Activated CD4-positive, alpha-beta T cell treated with anti-CD3 and anti-CD28 coated beads for 24 hours (primary cell): ENCODE data around the gene CSF2.

Experiments
- DNase-seq, 2 donors: peaks; one replicate each; pipeline ENCODE4 v3.0.0-alpha.2; 2020; ENCODE audit warnings: low read depth in 2 of 2

CSF2 gene

DNA sequence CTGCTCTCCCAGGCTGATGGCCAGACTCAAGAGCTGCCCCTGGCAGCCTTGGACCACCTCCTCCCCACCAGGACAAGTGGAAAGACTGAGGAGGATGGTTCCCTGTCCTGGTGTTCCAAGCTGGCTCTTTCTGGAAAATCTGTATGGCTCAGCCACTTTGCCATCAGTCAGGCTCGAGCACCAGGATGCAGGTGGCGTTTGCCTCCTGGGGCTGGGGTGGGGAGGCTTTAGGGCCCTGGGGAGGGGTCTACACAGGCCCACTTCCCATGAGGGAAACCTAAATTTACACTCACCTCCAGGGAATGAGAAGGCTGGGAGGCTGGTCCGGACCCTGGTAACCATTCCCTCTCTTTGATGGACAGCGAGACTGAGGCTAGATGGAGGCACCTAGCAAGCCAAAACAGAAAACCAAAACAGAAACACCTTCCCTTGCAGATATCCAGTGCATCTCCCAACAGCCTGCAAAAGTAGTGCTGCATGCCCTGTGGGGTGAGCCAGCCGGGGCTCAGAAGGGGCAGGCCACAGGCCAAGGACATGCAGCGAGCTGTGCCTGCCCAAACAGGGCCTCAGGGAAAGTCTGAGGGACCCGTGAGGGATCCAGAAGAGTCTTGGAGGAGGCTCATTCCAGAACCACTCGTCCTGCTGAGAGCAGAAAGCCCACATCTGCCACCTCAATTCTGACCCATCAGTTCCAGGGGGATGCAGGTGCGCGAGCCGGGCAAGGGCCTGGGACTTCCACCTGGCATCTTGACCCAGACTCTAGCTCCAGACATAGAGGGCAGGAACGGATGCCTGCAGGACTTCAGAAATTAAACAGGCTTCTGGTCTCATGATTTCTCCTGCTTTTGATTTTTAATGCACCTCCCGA is 5.4 kb upstream of the CSF2 start:
- no peak for DNase-seq

DNA sequence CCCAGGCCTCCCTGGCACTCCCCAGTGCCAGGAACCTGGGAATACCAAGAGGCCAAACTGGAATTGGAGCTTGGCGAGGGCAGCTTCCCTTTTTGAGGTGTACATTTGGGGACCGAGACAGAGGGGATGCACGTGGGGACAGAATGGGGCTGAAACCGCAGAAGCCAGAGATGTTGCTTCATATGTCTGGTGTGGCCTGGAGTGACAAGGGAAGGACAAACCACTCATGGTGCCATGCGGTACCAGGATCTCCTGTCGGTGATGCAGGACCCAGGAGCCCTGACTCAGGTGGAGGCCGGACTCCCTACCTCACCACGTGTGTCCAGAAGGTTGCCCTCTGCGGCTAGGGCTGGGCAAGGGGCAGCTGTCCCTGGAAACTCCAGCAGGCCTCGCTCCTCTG is 4.0 kb upstream of the CSF2 start:
- no peak for DNase-seq

DNA sequence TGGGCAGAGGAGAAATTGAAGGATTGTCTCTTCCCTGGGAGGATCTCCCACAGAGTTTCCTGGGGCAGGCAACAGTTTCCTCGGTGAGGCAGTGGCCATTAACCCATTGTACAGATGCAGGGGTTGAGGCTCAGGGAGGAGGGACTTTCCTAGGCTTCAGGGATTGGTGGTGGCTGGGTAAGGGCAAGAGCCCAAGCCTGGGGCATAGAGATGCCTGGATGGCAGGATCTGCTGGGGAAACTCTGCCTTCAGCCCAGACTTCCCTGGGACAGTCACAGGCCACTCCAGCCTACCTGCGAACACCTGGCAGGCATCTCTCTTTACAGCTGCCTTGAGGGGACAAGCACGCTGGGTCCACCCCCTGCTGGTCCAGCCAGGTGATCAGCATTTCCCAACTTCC is 3.6 kb upstream of the CSF2 start:
- DNase-seq: no peak

DNA sequence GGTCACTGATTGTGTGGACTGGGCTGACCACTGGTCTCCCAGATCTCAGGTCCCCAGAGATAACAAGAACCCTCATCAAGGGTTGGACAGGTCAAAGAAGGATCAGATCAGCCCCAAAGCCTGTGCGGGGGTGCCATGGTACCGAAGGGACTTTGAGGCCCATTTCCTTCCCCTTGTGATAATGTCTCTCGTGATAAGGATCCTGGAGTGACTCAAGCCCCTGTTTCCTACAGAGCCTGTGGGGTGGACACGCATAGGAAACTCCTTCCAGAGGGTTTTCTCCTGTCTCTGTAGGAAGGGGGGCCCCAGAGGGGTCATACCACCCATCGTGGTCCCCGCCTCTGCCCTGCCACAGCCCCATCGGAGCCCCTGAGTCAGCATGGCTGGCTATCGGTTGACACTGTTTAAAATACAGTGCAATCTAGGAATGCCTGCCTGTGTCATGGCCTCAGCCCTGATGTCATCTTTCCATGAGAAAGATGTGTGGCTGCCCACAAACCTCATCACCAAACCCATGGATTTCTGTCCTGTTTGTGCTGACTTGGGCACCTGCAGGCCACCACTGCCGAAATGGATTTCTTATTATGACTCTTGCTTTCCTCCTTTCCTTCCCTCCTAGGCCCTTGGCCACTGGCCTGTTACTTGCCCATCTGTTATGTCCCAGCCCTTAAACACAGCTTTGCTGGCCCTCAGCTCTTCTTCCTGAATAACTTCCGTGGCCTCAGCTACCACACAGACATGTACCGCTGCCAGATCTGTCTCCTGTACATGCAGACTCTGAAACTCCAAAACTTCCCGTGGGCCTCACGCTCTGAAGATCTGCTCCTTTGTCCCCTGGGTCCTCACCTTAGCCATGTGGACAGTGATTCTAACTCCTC is 2.9 kb upstream of the CSF2 start:
- DNase-seq: peak in 1 of 2 donors; percentile 54

DNA sequence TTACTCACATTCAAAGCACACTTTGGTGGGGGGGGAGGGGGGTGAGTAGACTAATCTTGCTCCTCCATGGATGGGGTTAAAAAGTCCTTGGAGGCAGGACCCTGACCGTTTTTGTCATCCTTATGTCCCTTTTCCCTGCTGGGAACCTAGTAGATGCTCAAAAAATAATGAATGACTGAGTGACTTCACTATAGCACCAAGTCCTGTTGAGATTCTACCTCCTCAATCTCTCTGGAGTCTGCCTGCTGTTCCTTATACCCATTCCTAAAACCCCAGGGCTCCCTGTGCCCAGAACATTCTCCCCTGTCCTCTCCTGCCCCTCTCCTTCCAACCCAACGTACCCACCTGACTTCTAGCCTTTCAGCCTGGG is 2.3 kb upstream of the CSF2 start:
- no peak for DNase-seq

DNA sequence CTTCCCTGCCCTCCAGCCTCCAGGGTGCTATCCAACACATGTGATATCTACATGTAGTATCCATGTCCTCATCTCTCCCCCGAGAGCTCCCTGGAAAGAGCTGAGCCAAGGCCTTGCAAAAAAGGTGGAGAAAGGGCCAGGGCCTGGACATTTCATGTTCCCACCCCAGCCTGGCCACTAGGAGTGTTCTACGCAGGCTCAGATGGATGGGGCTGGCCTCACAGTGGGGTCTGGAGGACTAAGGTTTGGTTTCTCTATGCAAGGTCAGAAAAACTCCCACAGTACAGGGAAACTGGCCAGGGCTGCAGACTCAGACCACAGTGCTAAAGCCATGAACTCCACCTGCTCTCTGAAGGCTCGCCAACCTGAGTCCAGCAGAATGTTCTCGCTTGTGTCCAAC is 1.5 kb upstream of the CSF2 start:
- no peak for DNase-seq

DNA sequence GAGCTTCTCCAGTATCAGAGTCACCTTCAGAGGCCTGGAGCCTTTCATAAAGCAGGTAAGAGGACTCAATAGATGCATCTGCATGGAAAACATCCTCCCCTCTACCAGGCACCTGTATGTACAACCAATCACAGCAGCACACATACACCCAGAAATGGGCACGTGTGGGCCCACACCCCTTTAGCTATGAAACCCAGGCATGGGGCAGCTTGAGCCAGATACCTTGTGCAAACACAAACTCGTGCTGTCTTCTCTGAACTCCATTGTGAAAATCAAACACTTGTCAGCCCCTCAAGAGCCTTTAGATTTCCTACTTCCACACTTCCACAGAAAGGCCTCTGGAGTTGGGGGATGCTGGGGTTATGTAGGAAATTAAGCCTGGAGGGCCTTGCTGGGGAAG is 1.1 kb upstream of the CSF2 start:
- DNase-seq: no peak

DNA sequence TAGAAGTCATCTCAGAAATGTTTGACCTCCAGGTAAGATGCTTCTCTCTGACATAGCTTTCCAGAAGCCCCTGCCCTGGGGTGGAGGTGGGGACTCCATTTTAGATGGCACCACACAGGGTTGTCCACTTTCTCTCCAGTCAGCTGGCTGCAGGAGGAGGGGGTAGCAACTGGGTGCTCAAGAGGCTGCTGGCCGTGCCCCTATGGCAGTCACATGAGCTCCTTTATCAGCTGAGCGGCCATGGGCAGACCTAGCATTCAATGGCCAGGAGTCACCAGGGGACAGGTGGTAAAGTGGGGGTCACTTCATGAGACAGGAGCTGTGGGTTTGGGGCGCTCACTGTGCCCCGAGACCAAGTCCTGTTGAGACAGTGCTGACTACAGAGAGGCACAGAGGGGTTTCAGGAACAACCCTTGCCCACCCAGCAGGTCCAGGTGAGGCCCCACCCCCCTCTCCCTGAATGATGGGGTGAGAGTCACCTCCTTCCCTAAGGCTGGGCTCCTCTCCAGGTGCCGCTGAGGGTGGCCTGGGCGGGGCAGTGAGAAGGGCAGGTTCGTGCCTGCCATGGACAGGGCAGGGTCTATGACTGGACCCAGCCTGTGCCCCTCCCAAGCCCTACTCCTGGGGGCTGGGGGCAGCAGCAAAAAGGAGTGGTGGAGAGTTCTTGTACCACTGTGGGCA is 642 bp downstream of the CSF2 start:
- no peak for DNase-seq

DNA sequence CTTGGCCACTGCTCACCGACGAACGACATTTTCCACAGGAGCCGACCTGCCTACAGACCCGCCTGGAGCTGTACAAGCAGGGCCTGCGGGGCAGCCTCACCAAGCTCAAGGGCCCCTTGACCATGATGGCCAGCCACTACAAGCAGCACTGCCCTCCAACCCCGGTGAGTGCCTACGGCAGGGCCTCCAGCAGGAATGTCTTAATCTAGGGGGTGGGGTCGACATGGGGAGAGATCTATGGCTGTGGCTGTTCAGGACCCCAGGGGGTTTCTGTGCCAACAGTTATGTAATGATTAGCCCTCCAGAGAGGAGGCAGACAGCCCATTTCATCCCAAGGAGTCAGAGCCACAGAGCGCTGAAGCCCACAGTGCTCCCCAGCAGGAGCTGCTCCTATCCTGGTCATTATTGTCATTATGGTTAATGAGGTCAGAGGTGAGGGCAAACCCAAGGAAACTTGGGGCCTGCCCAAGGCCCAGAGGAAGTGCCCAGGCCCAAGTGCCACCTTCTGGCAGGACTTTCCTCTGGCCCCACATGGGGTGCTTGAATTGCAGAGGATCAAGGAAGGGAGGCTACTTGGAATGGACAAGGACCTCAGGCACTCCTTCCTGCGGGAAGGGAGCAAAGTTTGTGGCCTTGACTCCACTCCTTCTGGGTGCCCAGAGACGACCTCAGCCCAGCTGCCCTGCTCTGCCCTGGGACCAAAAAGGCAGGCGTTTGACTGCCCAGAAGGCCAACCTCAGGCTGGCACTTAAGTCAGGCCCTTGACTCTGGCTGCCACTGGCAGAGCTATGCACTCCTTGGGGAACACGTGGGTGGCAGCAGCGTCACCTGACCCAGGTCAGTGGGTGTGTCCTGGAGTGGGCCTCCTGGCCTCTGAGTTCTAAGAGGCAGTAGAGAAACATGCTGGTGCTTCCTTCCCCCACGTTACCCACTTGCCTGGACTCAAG is 1.5 kb downstream of the CSF2 start:
- no peak for DNase-seq

DNA sequence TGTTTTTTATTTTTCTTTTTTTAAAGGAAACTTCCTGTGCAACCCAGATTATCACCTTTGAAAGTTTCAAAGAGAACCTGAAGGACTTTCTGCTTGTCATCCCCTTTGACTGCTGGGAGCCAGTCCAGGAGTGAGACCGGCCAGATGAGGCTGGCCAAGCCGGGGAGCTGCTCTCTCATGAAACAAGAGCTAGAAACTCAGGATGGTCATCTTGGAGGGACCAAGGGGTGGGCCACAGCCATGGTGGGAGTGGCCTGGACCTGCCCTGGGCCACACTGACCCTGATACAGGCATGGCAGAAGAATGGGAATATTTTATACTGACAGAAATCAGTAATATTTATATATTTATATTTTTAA is 2.1 kb downstream of the CSF2 start:
- no peak for DNase-seq

DNA sequence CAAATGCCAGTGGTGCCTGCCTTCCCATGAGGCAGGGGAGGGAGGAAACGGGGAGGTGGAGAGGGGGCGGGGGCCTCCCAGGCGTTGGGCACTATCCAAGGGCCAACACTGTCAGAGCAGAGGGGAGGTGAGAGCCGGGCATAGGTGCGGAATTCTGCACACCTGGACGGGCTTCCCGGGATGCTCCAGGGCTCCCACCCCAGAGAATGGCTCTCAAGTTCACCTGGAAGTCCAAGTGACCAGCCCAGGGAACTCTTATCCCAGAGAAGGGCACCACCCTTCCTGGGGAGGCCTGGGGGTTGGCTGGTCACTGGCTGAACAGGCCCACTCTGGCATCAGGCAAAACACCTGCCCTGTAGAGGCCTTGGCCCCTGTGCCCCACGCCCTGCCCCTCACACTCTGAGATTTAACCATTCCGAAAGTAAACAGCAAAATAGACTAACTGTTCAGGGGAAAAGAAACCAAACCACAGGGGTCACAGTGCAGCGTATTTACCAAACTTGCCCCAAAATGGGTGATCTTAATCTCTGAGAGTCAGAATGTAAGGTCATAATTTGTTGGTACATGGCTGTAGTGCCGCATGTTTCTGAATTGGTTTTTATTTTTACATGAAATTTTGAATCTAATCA is 2.7 kb downstream of the CSF2 start:
- DNase-seq: no peak

DNA sequence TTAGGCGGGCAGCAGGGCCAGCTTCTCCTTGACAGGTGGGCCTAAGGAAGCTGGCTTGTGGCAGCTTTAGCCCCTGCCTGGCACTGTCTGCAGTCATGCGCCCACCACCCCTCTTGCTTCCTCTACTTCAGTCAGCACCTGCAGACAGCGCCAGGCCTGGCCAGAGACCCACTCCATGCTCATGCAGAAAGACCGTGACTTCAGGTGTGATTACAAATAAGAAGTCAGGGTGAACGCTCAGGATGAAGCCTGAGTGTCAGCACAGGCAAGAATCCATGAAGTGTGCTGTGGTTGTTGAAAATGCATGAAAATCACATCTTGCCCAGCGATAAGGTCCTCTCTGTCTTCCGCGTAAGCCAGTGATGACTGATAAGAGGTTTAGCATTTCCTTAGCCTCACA is 3.4 kb downstream of the CSF2 start:
- no peak for DNase-seq

DNA sequence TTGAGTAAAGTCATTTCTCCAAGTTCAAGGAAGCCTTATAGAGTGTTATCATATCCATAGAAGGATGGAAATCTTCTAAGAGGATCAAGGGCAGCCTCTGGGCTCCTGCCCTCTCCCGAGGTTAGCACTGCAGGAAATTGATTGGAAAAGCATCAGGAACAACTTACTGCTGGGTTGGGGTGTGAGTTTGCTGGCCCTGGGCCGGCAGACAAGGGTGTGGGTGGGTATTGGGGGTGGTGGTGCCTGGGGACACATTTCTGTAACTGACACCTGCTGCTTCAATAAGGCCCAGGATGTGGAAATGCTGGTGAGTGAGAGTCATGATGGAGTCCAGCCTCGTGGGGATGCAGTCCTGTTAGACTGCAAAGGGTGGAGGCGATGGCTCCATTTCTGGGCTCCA is 5.5 kb downstream of the CSF2 start:
- no peak for DNase-seq

DNA sequence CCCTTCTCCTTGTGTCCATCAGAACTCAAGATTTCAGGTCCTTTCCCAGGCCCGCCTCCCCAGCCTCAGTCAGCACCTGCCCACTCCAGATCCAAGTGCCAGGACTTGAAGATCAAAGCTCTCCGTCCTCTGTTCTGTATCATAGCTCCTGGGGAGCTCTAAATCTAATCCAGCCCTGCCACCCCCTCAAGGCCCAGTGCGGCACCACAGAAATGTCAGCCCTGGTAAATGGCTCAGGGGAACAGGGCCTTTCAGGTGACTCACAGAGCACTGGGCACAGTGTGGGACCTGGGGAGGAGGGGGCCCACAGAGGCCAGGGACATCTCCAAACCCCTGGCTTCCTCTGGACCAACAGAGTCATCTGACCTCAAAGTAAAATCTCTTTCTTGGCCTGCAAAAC is 6.0 kb downstream of the CSF2 start:
- no peak for DNase-seq

DNA sequence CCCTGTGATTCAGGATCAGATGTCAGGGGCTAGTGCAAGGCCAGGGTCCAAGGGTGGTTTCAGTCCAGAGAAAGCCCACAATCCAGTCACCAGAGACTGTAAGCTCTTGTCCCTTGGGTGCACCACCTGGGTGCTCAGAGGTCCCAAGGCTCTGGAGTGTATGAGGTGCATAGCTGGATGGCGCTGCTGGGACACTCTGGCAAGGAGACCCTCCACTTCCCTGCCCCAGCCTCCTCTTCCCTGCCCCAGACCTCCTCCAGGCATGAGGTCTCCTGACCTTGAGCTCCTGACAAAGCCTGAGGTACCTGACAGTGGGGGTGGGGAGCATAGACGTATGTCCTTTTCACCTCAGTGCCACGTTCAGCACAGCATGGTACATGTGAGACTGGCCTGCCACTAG is 7.0 kb downstream of the CSF2 start:
- no peak for DNase-seq

DNA sequence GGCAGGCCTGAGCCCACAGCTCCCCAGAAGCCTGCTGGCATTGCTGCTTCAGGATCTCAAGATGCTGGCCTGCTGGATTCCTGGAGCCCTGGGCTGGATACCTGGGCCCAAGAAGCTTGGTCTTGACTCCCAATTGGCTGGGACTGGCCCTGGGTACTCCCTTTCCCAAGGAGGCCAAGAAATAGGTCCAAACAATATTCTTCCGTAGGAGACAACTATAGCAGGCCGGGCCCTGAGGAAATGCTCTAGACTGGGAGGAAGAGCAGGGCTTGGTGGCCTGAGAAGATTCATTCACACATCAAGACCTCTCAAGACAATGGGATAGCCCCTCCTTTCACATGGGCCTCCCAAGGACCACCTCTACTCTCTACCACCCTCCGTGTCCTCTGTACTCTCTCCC is 7.9 kb downstream of the CSF2 start:
- DNase-seq: no peak

DNA sequence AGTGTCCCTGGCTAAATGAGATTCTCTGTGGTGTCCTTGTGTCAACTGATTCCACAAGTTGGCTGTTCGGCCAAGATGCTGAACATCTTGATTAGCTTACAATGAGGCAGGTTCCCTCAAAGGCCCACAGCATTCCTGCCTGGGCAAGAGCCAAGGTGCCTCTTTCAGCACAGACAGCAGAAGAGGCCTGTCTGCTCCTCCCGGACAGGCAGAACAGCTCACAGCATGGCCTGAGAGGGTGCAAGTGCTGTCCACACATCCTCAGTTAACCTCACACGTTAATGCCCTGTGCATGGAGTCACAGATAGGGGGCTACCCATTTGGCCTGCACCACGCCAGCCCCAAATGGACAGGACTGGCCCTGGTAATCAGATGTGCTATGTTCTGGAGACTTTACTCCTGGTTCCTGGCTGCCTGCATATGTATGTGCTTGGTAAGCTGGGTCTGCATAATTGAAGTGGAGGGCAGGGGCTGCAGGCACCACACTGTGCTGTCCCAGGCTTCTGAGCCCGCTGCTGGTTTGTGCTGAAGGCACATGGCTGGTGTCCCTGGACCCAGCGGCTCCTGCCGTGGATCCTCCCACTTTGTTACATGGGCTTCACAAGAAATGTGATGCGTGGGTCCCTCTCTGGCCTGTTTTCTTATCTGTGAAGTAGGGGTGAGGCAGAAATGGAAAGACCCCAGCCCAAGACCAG is 8.9 kb downstream of the CSF2 start:
- no peak for DNase-seq

DNA sequence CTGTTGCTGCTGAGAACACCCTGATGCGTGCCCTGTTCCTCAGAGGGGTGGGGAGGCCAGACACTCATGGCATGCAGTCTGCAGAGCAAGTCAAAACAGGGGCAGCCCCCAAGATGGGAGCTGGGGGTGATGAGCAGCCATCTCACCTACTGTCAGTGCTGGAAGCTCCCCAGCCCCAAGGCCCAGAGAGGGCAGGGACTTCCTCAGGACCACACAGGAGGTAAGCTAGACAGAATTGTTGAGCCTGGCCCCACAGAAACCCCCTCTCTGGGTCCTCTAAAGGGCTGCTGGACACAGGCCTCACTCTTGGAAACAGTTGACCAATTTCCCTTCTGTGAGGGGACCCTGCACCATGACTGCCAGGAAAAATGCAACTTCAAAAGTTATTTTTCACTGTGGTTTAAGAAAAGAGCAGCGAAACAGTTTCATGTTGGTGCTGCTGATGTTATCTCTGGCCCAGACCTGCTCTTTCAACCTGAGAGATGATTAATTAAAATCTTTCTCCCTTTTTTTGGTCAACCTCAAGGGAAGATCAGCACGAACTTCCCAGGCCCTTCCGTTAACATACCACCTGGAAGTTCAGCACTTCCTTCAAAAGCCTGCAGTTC is 9.6 kb downstream of the CSF2 start:
- DNase-seq: no peak

DNA sequence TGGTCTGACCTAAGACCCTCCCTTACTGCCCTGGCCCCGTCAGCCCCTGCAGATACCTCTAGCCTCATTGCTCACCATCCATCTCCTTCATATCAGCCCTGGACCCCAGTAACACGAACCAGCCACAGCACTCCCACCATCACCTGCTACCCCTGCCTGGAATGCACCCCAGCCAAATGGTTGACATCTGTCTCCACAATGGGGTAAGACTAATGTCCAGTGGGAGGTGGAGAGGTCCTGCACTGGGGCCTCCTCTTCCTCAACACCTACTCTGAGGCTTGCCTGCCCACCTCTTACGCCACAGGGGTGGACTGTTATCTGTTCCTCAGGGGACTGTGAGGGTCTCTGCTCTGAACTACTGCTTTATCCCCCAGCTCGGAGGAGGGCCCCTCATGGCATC is 12.1 kb downstream of the CSF2 start:
- DNase-seq: no peak

DNA sequence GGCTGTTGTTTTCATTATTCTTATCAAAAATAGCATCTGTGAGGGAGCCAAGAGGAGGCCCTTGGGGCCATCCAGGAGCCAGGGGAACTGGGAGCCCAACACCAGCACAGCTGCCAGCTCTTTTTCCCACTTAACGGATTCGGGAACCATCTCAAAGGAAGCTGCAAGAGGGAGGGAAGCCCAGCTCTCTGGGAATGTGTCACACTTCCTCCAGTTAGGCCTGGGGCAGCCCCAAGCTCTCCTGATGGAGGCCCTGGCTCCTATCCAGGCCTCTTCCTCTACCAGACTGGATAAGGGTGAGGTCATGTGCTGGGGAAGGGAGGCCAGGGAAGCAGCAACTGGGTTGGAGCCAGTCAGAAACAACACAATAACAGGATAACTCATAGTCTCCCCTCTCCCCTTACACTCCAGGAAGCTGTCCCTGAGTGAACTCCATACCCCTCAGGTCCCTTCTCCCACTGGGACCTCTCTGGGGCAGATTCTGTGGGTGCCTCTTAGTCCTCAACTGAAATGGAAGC is 12.7 kb downstream of the CSF2 start:
- no peak for DNase-seq
